ENCODE measurements around the gene PLAC1. TPM values are rescaled to one million over a fixed set of nuclear protein-coding genes. Genes with fewer than 3 reads are reported as not detected.

The PLAC1 gene
- total RNA-seq, 1 experiment from 2014 or later, result 0.34 TPM

DNA sequence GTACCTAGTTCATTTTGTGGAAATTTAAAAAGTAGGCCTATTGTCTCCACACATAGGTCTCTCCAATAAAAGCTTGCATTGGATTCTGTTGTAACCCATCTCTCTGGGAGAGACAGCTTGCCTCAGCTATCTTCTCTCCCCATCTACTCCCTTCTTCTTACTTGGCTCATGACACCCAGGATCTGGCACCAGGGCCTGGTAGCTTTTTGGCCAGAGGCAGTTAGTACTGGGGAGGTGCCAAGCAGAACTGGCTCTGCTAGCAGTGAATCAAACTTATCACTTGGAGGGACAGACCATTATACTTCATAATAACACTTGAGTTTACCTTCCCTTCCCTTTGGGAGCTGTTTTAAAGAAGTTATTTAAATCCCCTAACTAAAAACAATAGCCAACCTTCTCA, 31.8 kb downstream of the PLAC1 start:
- Histone ChIP-seq H3K9me3 (ENCODE audit: control insufficient read depth in 1 of 2, insufficient read depth in 1 of 2, low read depth in 1 of 2, low read length in 2 of 2) (no peaks in the 10 kb centered on the region), H3K9ac (ENCODE audit: low read length) (no peak overlapping the region), H3K36me3 (ENCODE audit: control insufficient read depth in 1 of 2, insufficient read depth in 2 of 2, low read length in 2 of 2) (no peaks in the 10 kb centered on the region), H3K79me2 (ENCODE audit: insufficient read depth, low read length) (no peaks in the 10 kb centered on the region), H3K4me1 (ENCODE audit: control insufficient read depth in 1 of 2, insufficient read depth in 2 of 2, low read length in 2 of 2) (peaks cover 9 to 17% of the 10 kb centered on the region in 2 experiments), H3K4me3 (replicated peaks in 1 of 2; ENCODE audit: low read depth in 1 of 2, low read length in 2 of 2) (no peak overlapping the region), H3K4me2 (ENCODE audit: low read length) (no peak overlapping the region), H4K20me1 (ENCODE audit: insufficient read depth) (no peaks in the 10 kb centered on the region), H3K9me2 (ENCODE audit: insufficient read depth) (no peaks in the 10 kb centered on the region), H2AFZ (ENCODE audit: low read depth, low read length, poor library complexity, severe bottlenecking) (no peak overlapping the region), H3K27ac (ENCODE audit: low read depth, low read length) (no peak overlapping the region), H3K27me3 (ENCODE audit: insufficient read depth, low read length) (no peaks in the 10 kb centered on the region)
- TF ChIP-seq EZH2phosphoT487 (IDR thresholded peaks at IDR 0.05; ENCODE audit: borderline replicate concordance) (no peak), EZH2 (IDR thresholded peaks at IDR 0.05) (no peak), RAD21 (IDR thresholded peaks at IDR 0.05; ENCODE audit: low read depth) (no peak), SRF (IDR thresholded peaks at IDR 0.05; ENCODE audit: low read depth) (no peak), CBX3 (IDR thresholded peaks at IDR 0.05; ENCODE audit: low read depth) (no peak), JUND (IDR thresholded peaks at IDR 0.05) (no peak), SP1 (IDR thresholded peaks at IDR 0.05; ENCODE audit: low read depth) (no peak), SIN3A (IDR thresholded peaks at IDR 0.05; ENCODE audit: low read depth) (no peak)
- TF ChIP-seq, protein P1, sequence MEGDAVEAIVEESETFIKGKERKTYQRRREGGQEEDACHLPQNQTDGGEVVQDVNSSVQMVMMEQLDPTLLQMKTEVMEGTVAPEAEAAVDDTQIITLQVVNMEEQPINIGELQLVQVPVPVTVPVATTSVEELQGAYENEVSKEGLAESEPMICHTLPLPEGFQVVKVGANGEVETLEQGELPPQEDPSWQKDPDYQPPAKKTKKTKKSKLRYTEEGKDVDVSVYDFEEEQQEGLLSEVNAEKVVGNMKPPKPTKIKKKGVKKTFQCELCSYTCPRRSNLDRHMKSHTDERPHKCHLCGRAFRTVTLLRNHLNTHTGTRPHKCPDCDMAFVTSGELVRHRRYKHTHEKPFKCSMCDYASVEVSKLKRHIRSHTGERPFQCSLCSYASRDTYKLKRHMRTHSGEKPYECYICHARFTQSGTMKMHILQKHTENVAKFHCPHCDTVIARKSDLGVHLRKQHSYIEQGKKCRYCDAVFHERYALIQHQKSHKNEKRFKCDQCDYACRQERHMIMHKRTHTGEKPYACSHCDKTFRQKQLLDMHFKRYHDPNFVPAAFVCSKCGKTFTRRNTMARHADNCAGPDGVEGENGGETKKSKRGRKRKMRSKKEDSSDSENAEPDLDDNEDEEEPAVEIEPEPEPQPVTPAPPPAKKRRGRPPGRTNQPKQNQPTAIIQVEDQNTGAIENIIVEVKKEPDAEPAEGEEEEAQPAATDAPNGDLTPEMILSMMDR (IDR thresholded peaks at IDR 0.05 in 2 of 3, conservative IDR thresholded peaks at IDR 0.05 in 1 of 3; ENCODE audit: borderline replicate concordance in 1 of 3, insufficient read depth in 1 of 3, low read depth in 2 of 3, low read length in 2 of 3), result no peak
- TF ChIP-seq, protein P2, sequence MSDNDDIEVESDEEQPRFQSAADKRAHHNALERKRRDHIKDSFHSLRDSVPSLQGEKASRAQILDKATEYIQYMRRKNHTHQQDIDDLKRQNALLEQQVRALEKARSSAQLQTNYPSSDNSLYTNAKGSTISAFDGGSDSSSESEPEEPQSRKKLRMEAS (IDR thresholded peaks at IDR 0.05), result no peak
- intact Hi-C loops (cut with micrococcal nuclease), result no loop called here
- DNase-seq (ENCODE audit: low read depth, low spot score), result no peak
- RAD21 ChIA-PET (ENCODE audit: low non-redundant PET in 1 of 2, low total read pairs in 2 of 2, uncharacterized antibody in 2 of 2, unreplicated experiment in 2 of 2), result interaction anchor here in 1 of 2 experiments (0.6 kb wide), 1 partner anchor 41 kb away, joined by 4 read pairs; no protein-coding TSS in a partner anchor
- POLR2A ChIA-PET, result no interaction called here
- CTCF ChIA-PET, result no interaction called here
- no peak for ATAC-seq
- BruUV-seq (replicated peaks), result no TSS peak

DNA sequence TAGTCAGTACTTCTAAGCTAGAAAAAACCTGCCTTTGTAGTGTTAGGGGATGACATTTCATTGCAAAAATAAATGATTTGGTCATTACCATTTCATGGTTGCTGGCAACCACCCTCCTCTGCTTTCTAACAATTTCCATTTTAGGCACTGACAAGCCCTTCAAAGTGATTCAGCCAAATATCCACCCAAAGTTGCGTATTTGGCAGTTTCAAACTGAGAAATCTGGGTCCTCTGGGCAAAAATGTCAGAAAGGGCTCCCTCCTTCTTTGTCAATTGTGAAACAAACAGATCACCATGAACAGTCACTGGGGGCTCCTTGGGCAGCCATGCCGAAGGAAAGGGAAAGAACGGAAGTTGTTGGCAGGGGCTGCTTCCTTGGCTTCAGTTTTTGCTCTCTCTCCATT, 33.0 kb downstream of the PLAC1 start:
- no peak overlapping the region for H3K4me2 ChIP-seq (ENCODE audit: low read length)
- H4K20me1 ChIP-seq (ENCODE audit: insufficient read depth), result no peaks in the 10 kb centered on the region
- H3K4me3 ChIP-seq (replicated peaks in 1 of 2; ENCODE audit: low read depth in 1 of 2, low read length in 2 of 2), result no peak overlapping the region
- no peaks in the 10 kb centered on the region for H3K9me3 ChIP-seq (ENCODE audit: control insufficient read depth in 1 of 2, insufficient read depth in 1 of 2, low read depth in 1 of 2, low read length in 2 of 2)
- H3K4me1 ChIP-seq (ENCODE audit: control insufficient read depth in 1 of 2, insufficient read depth in 2 of 2, low read length in 2 of 2), result peaks cover 9 to 19% of the 10 kb centered on the region in 2 experiments
- TF ChIP-seq, protein P1 (IDR thresholded peaks at IDR 0.05 in 2 of 3, conservative IDR thresholded peaks at IDR 0.05 in 1 of 3; ENCODE audit: borderline replicate concordance in 1 of 3, insufficient read depth in 1 of 3, low read depth in 2 of 3, low read length in 2 of 3), result no peak
- TF ChIP-seq, protein P3, sequence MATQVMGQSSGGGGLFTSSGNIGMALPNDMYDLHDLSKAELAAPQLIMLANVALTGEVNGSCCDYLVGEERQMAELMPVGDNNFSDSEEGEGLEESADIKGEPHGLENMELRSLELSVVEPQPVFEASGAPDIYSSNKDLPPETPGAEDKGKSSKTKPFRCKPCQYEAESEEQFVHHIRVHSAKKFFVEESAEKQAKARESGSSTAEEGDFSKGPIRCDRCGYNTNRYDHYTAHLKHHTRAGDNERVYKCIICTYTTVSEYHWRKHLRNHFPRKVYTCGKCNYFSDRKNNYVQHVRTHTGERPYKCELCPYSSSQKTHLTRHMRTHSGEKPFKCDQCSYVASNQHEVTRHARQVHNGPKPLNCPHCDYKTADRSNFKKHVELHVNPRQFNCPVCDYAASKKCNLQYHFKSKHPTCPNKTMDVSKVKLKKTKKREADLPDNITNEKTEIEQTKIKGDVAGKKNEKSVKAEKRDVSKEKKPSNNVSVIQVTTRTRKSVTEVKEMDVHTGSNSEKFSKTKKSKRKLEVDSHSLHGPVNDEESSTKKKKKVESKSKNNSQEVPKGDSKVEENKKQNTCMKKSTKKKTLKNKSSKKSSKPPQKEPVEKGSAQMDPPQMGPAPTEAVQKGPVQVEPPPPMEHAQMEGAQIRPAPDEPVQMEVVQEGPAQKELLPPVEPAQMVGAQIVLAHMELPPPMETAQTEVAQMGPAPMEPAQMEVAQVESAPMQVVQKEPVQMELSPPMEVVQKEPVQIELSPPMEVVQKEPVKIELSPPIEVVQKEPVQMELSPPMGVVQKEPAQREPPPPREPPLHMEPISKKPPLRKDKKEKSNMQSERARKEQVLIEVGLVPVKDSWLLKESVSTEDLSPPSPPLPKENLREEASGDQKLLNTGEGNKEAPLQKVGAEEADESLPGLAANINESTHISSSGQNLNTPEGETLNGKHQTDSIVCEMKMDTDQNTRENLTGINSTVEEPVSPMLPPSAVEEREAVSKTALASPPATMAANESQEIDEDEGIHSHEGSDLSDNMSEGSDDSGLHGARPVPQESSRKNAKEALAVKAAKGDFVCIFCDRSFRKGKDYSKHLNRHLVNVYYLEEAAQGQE (IDR thresholded peaks at IDR 0.05; ENCODE audit: low read depth), result no peak
- TF ChIP-seq EZH2 (IDR thresholded peaks at IDR 0.05) (no peak), CBX3 (IDR thresholded peaks at IDR 0.05; ENCODE audit: low read depth) (no peak), JUND (IDR thresholded peaks at IDR 0.05) (no peak), POLR2A (IDR thresholded peaks at IDR 0.05; ENCODE audit: borderline replicate concordance, extremely low read depth, insufficient read depth, insufficient read length) (no peak), POLR2AphosphoS5 (IDR thresholded peaks at IDR 0.05; ENCODE audit: low read depth, low read length) (no peak), CEBPB (IDR thresholded peaks at IDR 0.05; ENCODE audit: low read depth) (no peak)
- H3K9ac ChIP-seq (ENCODE audit: low read length), result no peak overlapping the region
- BruUV-seq (replicated peaks), result no TSS peak
- no peaks in the 10 kb centered on the region for H3K79me2 ChIP-seq (ENCODE audit: insufficient read depth, low read length)
- no peaks in the 10 kb centered on the region for H3K27me3 ChIP-seq (ENCODE audit: insufficient read depth, low read length)
- H3K36me3 ChIP-seq (ENCODE audit: control insufficient read depth in 1 of 2, insufficient read depth in 2 of 2, low read length in 2 of 2), result no peaks in the 10 kb centered on the region
- no peaks in the 10 kb centered on the region for H3K9me2 ChIP-seq (ENCODE audit: insufficient read depth)
- RAD21 ChIA-PET (ENCODE audit: low non-redundant PET in 1 of 2, low total read pairs in 2 of 2, uncharacterized antibody in 2 of 2, unreplicated experiment in 2 of 2), result no interaction called here
- H3K27ac ChIP-seq (ENCODE audit: low read depth, low read length), result no peak overlapping the region
- DNase-seq (ENCODE audit: low read depth, low spot score) (no peak), ATAC-seq (no peak)
- intact Hi-C loops (cut with micrococcal nuclease), result no loop called here
- H2AFZ ChIP-seq (ENCODE audit: low read depth, low read length, poor library complexity, severe bottlenecking), result no peak overlapping the region
- POLR2A ChIA-PET, result no interaction called here
- CTCF ChIA-PET, result no interaction called here
